HG03139 (cell line): ENCODE results near the gene IMPA2.

Source experiments
- ATAC-seq: cut with Tn5 transposase; IDR thresholded peaks from one replicate; pipeline ENCODE4 v1.9.1; 2021; ENCODE audit not compliant: unreplicated experiment

IMPA2 gene

GRCh38 chr18:12007063-12007462 lies 25.8 kb downstream of the IMPA2 start:
- no peak for ATAC-seq

GRCh38 chr18:12008181-12008767 lies 27.0 kb downstream of the IMPA2 start:
- no peak for ATAC-seq

GRCh38 chr18:12008842-12009580 lies 27.7 kb downstream of the IMPA2 start:
- no peak for ATAC-seq

- ATAC-seq: no peak
Observed at GRCh38 chr18:12009581-12010140, 28.4 kb downstream of the IMPA2 start.

- no peak for ATAC-seq
Observed at GRCh38 chr18:12010187-12010802, 29.0 kb downstream of the IMPA2 start.

- ATAC-seq: no peak
Observed at GRCh38 chr18:12011199-12011956, 30.1 kb downstream of the IMPA2 start.

- ATAC-seq: no peak
Observed at GRCh38 chr18:12011957-12012549, 30.7 kb downstream of the IMPA2 start.

GRCh38 chr18:12012697-12013096 lies 31.4 kb downstream of the IMPA2 start:
- ATAC-seq: no peak

GRCh38 chr18:12013186-12013916 lies 32.0 kb downstream of the IMPA2 start:
- ATAC-seq: no peak

GRCh38 chr18:12014086-12014485 lies 32.8 kb downstream of the IMPA2 start:
- no peak for ATAC-seq

- ATAC-seq: no peak
Observed at GRCh38 chr18:12014521-12015415, 33.5 kb downstream of the IMPA2 start.

- ATAC-seq: no peak
Observed at GRCh38 chr18:12015416-12016062, 34.2 kb downstream of the IMPA2 start.

- ATAC-seq: no peak
Observed at GRCh38 chr18:12017081-12017480, 35.8 kb downstream of the IMPA2 start.

GRCh38 chr18:12018861-12019260 lies 37.6 kb downstream of the IMPA2 start:
- no peak for ATAC-seq

- ATAC-seq: no peak
Observed at GRCh38 chr18:12021077-12021476, 39.8 kb downstream of the IMPA2 start.

- ATAC-seq: no peak
Observed at GRCh38 chr18:12021596-12021995, 40.3 kb downstream of the IMPA2 start.

GRCh38 chr18:12023375-12023774 lies 42.1 kb downstream of the IMPA2 start:
- no peak for ATAC-seq

GRCh38 chr18:12026562-12026961 lies 45.3 kb downstream of the IMPA2 start:
- ATAC-seq: no peak

- no peak for ATAC-seq
Observed at GRCh38 chr18:12027046-12027445, 45.7 kb downstream of the IMPA2 start.
